ENCODE data around the gene IFI44L.
A peak's percentile ranks its signal among the peaks of the same experiment; 100 is the strongest.

Gene IFI44L

DNA sequence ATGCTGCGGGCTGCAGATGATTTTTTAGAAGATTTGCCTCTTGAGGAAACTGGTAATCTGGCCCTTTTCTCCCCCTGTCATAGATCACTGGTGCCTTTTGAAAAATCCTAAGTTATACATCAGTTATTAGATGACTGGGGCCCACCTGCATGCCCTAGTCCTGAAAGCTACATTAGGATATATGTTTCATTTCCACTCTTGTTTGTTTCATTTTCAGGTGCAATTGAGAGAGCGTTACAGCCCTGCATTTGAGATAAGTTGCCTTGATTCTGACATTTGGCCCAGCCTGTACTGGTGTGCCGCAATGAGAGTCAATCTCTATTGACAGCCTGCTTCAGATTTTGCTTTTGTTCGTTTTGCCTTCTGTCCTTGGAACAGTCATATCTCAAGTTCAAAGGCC is 21.3 kb downstream of the IFI44L start:
- no peak for DNase-seq (ENCODE audit: low read depth in 2 of 2)

DNA sequence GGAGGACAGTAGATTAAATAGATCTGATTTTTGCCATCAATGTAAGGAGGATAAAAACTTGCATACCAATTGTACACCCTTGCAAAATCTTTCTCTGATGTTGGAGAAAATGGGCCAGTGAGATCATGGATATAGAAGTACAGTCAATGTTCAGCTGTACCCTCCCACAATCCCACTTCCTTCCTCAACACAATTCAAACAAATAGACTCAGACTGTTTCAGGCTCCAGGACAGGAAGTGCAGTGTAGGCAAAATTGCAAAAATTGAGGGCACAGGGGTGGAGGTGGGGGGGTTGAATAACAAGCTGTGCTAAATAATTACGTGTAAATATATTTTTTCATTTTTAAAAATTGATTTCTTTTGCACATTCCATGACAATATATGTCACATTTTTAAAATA is 25.5 kb downstream of the IFI44L start:
- no peak for DNase-seq (ENCODE audit: low read depth in 2 of 2)

DNA sequence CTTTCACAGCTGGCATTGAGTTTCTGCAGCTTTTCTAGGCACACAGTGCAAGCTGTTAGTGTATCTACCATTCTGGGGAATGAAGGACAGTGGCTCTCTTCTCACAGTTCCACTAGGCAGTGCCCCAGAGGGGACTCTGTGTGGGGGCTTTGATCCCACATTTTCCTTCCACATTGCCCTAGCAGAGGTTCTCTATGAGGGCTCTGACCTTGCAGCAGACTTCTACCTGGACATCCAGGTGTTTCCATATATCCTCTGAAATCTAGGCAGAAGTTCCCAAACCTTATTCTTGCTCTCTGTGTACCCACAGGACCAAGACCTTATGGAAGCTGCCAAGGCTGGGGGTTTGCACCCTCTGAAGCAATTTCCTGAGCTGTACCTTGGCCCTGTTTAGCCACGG is 27.0 kb downstream of the IFI44L start:
- DNase-seq (ENCODE audit: low read depth in 2 of 2), result no peak

DNA sequence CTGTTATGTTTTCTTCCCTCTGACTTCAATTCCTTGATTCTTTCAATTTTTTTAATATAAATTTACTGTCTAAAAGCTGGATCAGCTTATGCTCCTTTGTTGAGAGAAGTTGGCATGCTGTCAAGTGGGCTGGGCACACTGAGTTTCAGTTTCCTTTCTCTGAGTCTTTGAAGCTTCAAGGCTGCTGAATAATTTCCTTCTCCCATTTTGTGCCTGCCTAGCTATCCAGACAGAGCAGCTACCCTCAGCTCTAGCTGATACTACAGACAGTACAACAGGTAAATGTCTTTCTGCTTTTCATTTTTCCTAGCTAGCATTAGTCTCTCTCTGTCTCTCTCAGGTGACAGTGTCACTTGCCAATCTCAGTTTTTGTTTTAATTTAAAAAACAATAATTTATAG is 29.4 kb downstream of the IFI44L start, which contains the start of gene IFI44:
IFI44 (plus strand) TSS at position 204 of the 400 bp plus-strand sequence. CDS start 365 bp downstream, outside the sequence.
- peak; percentile 33 to 59 for DNase-seq (ENCODE audit: low read depth in 2 of 2)

- no peak for DNase-seq (ENCODE audit: low read depth in 2 of 2)
Measured at GRCh38 chr1:78650114-78650660, 29.9 kb downstream of the IFI44L start.

GRCh38 chr1:78651241-78651640 is 31.0 kb downstream of the IFI44L start:
- no peak for DNase-seq (ENCODE audit: low read depth in 2 of 2)

DNA sequence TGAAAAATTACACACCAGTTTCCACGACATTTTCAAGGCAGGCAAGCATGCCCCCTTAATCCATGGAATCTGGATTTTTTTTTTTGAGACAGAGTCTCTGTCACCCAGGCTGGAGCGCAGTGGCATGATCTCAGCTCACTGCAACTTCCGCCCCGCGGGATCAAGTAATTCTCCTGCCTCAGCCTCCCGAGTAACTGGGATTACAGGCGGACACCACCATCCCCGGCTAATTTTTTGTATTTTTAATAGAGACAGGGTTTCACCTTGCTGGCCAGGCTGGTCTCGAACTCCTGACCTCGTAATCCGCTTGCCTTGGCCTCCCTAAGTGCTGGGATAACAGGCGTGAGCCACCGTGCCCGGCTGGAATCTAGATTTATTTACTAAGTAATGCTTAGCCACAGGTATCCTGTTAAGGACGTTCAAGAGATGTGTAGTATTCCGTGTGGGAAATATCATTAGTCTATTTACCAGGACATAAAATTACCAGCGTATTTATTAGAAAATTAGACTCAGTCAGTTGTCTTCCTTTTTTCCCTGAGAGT is 31.8 kb downstream of the IFI44L start:
- no peak for DNase-seq (ENCODE audit: low read depth in 2 of 2)

GRCh38 chr1:78658901-78659300 is 38.7 kb downstream of the IFI44L start:
- no peak for DNase-seq (ENCODE audit: low read depth in 2 of 2)

GRCh38 chr1:78663923-78664322 is 43.7 kb downstream of the IFI44L start:
- DNase-seq (ENCODE audit: low read depth in 2 of 2), result no peak

GRCh38 chr1:78664763-78665162 is 44.5 kb downstream of the IFI44L start:
- no peak for DNase-seq (ENCODE audit: low read depth in 2 of 2)

DNA sequence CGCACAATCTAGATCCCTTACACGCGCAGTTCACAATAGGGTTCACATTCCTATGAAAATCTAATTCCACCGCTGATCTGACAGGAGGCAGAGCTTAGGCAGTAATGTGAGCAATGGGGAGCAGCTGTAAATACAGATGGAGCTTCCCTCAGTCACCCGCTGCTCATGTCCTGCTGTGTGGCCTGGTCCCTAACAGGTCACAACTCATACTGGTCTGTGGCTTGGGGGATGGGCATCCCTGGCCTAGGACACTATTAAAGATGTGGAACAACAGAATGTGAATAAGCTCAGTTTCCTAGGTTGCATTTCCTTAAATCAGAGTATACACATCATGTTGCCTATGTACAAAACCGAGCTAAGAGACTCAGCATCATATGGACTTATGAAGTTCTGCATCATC is 45.6 kb downstream of the IFI44L start:
- no peak for DNase-seq (ENCODE audit: low read depth in 2 of 2)

- no peak for DNase-seq (ENCODE audit: low read depth in 2 of 2)
Measured at GRCh38 chr1:78667939-78668338, 47.7 kb downstream of the IFI44L start.

- no peak for DNase-seq (ENCODE audit: low read depth in 2 of 2)
Measured at GRCh38 chr1:78668427-78668826, 48.2 kb downstream of the IFI44L start.

GRCh38 chr1:78672428-78672827 is 52.2 kb downstream of the IFI44L start:
- no peak for DNase-seq (ENCODE audit: low read depth in 2 of 2)

- DNase-seq (ENCODE audit: low read depth in 2 of 2), result no peak
Measured at GRCh38 chr1:78673120-78673519, 52.9 kb downstream of the IFI44L start.

GRCh38 chr1:78676347-78676982 is 56.2 kb downstream of the IFI44L start:
- no peak for DNase-seq (ENCODE audit: low read depth in 2 of 2)

- DNase-seq (ENCODE audit: low read depth in 2 of 2), result no peak
Measured at GRCh38 chr1:78676993-78677392, 56.7 kb downstream of the IFI44L start.

DNA sequence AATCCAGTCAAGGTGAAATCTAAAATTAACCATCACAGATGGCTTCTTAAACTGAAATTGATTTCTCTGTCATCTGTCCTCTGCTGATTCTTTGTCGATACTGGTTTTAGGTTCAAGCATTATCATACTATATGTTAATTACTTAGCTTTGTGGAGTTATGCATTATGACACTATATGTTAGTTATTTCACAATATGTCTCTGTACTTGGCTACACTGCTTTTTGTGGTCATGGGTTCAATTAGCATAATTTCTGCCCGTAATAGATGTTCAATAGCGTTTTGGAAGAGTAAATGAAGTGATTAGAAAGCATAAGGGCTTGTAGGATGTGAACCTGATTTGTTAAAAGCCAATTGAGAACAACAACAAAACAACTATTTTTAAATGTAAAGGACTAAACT is 57.5 kb downstream of the IFI44L start:
- no peak for DNase-seq (ENCODE audit: low read depth in 2 of 2)

DNA sequence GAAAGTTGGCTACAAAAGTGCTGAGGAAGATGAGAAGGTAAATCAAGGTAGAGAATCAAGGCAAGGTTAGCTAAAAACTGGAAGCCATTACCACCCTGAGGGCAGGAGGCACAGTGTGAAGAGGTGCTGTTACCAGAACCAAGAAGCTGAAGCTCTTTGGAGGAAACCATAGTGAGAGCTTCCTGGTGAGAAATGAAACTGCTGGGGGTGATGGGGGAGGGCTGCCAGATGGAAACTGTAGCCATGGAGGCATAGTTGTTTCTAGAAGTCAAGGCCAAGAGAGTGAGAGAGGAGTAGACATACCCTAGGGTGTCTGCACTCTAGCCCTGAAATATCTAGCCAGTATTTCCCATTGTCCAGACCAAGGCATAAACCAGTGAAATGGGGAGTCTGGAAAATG is 58.1 kb downstream of the IFI44L start:
- no peak for DNase-seq (ENCODE audit: low read depth in 2 of 2)

- DNase-seq (ENCODE audit: low read depth in 2 of 2), result no peak
Measured at GRCh38 chr1:78681265-78681664, 61.0 kb downstream of the IFI44L start.

DNA sequence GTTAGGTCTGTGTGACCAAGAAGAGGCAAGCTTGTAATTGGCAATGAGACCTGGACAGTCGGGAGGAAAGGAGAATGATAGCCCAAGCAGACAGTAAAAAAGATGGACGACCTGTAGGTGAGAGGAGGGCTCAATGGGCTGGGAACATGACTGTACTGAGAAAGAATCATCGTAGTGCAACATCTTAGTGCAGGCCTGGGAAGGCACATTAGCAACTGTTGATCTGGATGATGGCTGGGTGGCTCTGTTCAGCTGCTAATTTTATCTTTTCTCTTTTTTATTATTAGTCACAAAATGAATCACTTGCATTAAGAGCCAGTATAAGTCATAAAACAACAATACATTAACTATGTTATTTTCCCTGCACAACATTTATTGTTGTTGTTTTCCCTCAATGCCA is 62.2 kb downstream of the IFI44L start:
- DNase-seq (ENCODE audit: low read depth in 2 of 2), result no peak

DNA sequence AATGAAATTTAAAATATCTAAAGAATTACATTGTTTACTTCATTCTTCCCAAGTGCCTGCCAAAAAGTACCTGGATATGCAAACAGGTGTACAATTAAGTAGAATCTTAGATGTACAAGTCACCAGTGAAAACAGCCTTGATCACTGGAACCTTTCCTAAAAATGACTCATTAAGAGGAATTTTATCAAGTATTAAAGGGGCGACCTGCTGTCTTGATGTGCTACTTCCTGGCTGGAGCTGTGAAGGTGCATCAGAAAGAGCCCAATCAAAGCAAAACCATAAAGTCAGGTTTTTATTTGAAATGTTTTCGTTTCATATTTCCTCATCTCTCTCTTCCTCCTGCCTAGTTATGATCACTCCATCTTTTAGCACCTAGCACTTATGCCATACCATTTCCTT is 62.8 kb downstream of the IFI44L start:
- DNase-seq (ENCODE audit: low read depth in 2 of 2), result no peak

DNA sequence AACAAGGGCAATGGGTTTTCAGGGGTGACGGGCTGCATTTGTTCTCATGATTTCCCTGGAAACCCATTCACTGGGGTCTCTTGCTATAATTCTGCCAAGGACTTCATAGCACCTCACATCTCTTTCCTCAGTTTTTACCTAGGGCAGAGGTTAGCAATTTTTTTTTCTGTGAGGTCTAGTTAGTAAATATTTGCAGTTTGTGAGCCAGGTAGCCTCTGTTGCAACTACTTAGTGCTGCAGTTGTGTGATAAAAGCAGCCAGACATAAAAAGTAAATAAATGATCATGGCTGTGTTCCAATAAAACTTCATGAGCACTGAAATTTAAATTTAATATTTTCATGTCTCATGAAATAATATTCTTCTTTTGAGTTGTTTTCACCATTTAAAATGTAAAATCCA is 67.1 kb downstream of the IFI44L start:
- no peak for DNase-seq (ENCODE audit: low read depth in 2 of 2)

- DNase-seq (ENCODE audit: low read depth in 2 of 2), result no peak
Measured at GRCh38 chr1:78687914-78688313, 67.7 kb downstream of the IFI44L start.
